Measurements from ENCODE around the gene ESPL1. TPM values are rescaled to one million over a fixed set of nuclear protein-coding genes. Genes with fewer than 3 reads are reported as not detected.
"Not testable (repeated sequence)": the region's sequence is repeated elsewhere in the genome, so short reads cannot be mapped to it uniquely, and the experiment has no call there.

ESPL1 gene
- total RNA-seq, 2 donors from 2014 or later: 80.1 to 92.1 TPM

DNA sequence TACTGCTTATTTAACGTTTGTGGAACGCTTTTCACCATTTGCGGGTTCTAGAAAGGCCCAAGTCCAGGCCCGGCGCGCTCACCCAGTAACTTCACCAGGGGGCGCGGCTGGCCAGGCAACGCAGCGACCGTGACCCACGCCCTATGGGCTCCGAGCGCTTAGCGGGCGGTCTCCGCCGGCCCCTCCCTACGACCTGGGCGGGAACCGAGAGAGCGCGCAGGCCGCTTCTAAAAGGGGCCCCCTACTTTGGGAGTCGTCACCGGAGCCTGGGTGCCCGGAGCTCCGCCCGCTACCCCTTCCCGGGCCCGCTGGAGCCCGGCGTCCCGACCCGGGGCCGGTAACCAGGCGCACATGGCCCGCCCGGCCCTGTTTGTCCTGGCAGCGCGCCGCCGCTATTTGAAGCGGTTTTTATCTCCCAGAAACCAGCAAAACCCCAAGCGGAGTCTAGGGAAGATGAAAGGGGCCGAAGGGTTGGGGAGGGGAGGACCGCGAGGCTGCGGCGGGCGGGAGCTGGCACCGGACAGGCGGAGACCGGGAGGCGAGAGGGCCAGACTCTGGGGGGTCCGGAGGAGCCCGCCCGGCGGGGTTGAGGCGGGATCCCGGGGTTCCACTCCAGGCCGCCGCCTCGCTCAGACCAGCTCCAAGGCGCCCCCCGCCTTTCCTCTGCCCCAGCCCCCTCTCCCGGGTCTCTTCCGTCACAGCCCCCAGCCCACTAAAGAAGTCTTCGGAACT is 56.8 kb downstream of the ESPL1 start:
- H3K4me1 Mint-ChIP-seq: peaks cover 35% of the 10 kb centered on the region
- H3K27me3 Mint-ChIP-seq: peaks cover 10% of the 10 kb centered on the region
- ATAC-seq (replicated peaks): peak; percentile 71
- H3K27ac Mint-ChIP-seq: peak overlapping the region; percentile 96
- peak overlapping the region; percentile 97 for H3K4me3 Mint-ChIP-seq
- peaks cover 11% of the 10 kb centered on the region for H3K36me3 Mint-ChIP-seq (ENCODE audit: low read depth)
- H3K9me3 Mint-ChIP-seq: no peaks in the 10 kb centered on the region

DNA sequence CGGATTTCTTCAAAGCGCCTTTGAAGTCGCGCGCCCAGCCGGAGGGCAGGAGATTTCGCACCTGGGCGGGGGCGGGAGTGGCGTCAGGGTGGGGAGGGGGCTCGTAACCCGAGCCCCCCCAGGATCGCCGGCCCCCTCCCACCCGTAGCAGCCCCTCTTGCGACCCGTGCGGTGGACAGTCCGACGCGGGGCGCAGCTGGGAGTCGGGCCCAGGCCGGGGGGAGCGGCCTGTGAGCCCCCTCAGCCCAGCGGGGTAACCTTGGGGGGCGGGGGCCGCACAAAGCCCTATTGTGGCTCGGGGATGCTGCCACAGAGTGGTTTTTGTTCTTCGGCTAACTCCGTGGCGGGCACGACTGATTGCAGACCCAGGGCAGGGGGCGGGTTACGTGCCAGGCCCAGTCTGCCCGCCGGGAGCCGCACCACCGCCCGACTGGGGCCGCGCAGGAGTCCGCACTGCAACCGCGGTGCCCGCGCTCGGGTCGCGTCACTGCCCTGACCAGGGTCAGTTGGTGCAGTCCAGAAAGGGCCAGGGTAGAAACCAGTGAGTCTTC is 57.5 kb downstream of the ESPL1 start:
- peak overlapping the region; percentile 97 for H3K4me3 Mint-ChIP-seq
- no peaks in the 10 kb centered on the region for H3K9me3 Mint-ChIP-seq
- peaks cover 28% of the 10 kb centered on the region for H3K4me1 Mint-ChIP-seq
- H3K27me3 Mint-ChIP-seq: peaks cover 10% of the 10 kb centered on the region
- no peak overlapping the region for H3K27ac Mint-ChIP-seq
- ATAC-seq (replicated peaks): no peak
- H3K36me3 Mint-ChIP-seq (ENCODE audit: low read depth): peaks cover 10% of the 10 kb centered on the region

DNA sequence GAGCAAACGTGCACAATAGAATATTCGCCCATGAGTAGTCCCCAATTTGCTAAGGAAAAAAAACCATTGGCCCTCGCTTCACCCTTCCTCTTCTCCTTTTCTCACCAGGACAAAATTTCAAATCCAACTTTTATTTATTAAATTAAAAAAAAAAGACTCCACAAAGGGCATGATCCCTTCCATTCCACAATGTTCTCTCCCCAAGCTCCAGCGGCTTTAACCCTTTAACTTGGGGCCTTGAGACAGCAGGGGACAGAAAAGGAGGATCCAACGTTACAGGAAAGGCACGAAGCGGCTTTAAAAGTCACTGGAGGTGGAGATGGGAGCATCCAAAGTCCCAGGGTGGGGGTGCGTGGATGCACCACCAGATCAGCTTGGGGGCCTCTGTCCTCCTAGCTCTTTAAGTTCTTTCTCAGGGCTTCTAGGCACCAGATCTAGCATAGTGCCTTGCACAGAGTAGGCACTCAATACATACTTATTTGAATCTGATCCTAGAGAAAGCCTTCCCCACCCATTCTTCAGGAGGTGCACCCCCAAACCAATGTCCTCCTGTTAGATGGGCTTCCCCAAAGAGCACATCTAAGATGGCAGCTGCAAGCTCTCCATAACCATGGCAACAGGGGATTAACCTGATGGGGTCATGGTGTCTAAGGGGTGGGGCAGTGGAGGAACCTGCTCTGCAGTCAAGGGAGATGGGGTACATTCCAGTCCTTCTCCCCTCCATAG is 58.5 kb downstream of the ESPL1 start:
- Mint-ChIP-seq H3K27me3 (peaks cover 10% of the 10 kb centered on the region), H3K27ac (no peak overlapping the region), H3K4me3 (peak overlapping the region; percentile 69), H3K9me3 (no peaks in the 10 kb centered on the region), H3K4me1 (peaks cover 18% of the 10 kb centered on the region), H3K36me3 (ENCODE audit: low read depth) (no peaks in the 10 kb centered on the region)
- ATAC-seq (replicated peaks): no peak

DNA sequence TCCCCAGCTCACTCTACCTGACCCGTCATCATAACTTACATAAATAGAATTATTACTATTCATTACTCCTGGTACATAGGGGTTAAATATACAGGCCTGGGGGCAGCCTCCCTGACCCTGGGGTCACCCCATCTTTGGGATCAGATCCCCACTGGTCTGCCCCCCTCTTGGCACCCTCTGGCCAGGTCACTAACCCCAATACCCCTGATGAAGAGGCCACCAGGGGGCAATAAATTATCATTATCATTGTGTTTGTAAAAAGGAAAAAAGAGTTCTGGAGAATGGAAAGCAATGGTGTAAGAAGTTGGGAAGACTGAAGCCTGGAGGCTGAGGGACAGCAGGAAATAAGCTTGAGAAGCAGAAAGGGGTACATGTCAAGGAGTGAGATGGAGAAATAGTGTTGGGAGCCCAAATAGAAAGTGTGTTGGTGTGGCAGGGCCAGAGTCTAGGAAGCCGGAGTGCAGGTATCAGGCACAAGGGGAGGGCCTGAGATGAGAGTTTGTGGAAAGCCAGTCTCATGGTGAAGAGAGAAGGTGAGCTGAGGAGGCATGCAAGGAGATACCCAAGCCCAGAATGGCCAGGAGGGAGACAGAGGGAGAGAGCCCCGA is 59.4 kb downstream of the ESPL1 start:
- Mint-ChIP-seq H3K36me3 (ENCODE audit: low read depth) (no peaks in the 10 kb centered on the region), H3K9me3 (no peaks in the 10 kb centered on the region)
- no peak for ATAC-seq (replicated peaks)

DNA sequence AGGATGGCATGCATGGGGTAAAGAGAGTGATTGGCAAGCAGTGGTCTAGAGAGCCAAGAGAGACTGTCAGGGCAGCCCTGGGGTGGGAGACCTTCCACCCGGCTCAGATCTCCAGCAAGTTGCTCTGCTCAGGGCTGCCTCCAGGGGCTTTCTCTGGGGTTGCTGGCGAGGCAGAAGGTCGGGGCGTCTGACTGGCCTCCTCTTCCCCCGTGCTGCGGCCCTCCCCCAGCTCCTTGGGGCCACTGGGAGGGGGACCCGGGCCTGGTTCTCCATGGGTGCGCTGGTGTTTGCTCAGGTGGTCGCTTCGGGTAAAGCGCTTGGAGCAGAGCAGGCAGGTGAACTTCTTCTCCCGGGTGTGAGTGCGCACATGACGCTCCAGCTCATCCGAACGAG is 59.9 kb downstream of the ESPL1 start:
- H3K27ac Mint-ChIP-seq: no peak overlapping the region
- H3K4me3 Mint-ChIP-seq: no peak overlapping the region
- ATAC-seq (replicated peaks): no peak
- peaks cover 18% of the 10 kb centered on the region for H3K27me3 Mint-ChIP-seq
- H3K36me3 Mint-ChIP-seq (ENCODE audit: low read depth): no peaks in the 10 kb centered on the region
- H3K9me3 Mint-ChIP-seq: no peaks in the 10 kb centered on the region
- peaks cover 21% of the 10 kb centered on the region for H3K4me1 Mint-ChIP-seq

More for the DNA sequence above, 59.4 kb downstream of the ESPL1 start:
- Mint-ChIP-seq H3K4me1 (peaks cover 21% of the 10 kb centered on the region), H3K27ac (no peak overlapping the region), H3K27me3 (peaks cover 18% of the 10 kb centered on the region), H3K4me3 (no peak overlapping the region)

DNA sequence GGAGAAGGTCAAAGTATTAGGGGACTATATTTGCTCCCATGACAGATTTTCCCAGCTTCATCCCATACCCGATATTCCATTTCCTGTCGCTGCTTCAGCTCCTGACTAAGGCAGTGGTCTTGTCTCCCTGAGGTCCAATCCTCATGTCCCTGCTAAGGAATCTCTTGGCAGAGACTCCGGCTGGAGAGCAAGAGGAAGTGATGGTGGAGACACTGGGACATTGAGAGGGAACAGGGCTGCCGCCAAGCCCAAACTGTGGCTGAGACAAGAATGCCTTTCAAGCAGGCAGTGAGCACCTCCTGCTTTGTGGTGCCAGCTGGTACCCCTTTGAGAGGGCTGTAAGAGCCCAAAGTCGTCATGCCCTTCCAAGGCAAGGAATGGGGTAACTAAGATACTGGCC is 62.6 kb downstream of the ESPL1 start:
- Mint-ChIP-seq H3K27me3 (peaks cover 30% of the 10 kb centered on the region), H3K36me3 (ENCODE audit: low read depth) (no peaks in the 10 kb centered on the region), H3K27ac (peak overlapping the region; percentile 22), H3K9me3 (no peaks in the 10 kb centered on the region), H3K4me3 (no peak overlapping the region), H3K4me1 (peaks cover 10% of the 10 kb centered on the region)
- ATAC-seq (replicated peaks): no peak

DNA sequence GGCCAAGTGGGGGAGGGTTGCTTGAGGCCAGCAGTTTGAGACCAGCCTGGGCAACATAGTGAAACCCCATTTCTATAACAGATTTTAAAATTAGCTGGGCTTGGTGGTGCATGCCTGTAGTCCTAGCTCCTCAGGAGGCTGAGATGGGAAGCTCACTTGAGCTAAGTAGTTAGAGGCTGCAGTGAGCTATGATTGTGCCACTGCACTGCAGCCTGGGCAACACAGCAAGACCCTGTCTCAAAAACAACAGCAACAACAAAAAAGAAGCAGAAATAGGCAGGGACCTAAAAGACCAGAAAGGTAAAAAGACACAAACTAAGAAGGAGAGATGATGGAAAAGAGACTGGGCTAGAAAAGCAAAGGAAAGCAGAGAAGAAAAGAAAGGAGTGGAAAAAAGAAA is 64.2 kb downstream of the ESPL1 start:
- H3K36me3 Mint-ChIP-seq (ENCODE audit: low read depth); H3K4me3 Mint-ChIP-seq; H3K4me1 Mint-ChIP-seq; ATAC-seq (replicated peaks); H3K27ac Mint-ChIP-seq; H3K9me3 Mint-ChIP-seq: not testable (repeated sequence)
- peaks cover 40% of the 10 kb centered on the region for H3K27me3 Mint-ChIP-seq

DNA sequence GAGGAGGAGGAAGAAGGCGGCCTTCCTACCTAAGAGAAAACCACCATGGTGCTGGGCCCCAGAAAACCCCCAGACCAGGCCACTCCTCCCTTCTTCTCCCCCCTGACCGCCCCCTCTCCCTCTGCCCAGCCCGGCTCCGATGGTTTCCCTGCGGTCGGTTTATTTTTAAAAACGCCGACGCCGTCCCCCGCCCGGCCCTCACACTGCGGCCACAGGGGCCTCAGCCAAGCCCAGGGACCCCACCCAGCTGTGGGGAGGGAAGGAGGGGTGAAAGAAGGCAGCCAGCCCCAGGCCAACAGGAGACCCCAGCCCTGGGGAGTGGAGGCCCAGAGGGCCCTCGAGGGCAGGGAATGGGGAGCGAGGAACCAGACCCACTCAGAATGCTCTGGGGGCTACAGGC is 64.6 kb downstream of the ESPL1 start:
- H3K4me3 Mint-ChIP-seq: no peak overlapping the region
- peaks cover 8% of the 10 kb centered on the region for H3K4me1 Mint-ChIP-seq

DNA sequence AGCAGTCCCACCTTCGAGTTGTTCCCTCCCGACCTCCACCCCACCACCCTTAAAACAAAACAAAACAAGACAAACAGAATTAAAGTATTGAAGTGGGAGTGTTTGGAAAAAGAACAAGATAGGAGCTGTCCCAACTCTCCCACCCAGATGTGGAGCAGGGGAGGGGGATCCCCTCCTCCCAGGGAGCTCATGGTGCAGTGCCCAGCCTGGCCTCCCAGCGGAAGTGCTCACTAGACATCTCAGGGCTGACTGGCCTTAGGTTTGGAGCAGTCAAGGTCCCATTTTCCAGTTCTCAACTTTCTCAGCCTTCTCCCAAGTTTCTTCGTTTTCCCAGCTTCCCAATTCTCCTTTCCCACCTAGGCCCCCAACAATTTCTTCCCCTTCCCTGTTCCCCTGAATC is 65.2 kb downstream of the ESPL1 start:
- ATAC-seq (replicated peaks): no peak
- Mint-ChIP-seq H3K27me3 (peaks cover 44% of the 10 kb centered on the region), H3K27ac (no peak overlapping the region), H3K9me3 (no peaks in the 10 kb centered on the region), H3K36me3 (ENCODE audit: low read depth) (no peaks in the 10 kb centered on the region), H3K4me3 (no peak overlapping the region), H3K4me1 (peaks cover 13% of the 10 kb centered on the region)

More for the DNA sequence above, 64.6 kb downstream of the ESPL1 start:
- H3K27ac Mint-ChIP-seq: no peak overlapping the region
- ATAC-seq (replicated peaks): no peak
- H3K27me3 Mint-ChIP-seq: peaks cover 40% of the 10 kb centered on the region
- H3K9me3 Mint-ChIP-seq: no peaks in the 10 kb centered on the region
- no peaks in the 10 kb centered on the region for H3K36me3 Mint-ChIP-seq (ENCODE audit: low read depth)

DNA sequence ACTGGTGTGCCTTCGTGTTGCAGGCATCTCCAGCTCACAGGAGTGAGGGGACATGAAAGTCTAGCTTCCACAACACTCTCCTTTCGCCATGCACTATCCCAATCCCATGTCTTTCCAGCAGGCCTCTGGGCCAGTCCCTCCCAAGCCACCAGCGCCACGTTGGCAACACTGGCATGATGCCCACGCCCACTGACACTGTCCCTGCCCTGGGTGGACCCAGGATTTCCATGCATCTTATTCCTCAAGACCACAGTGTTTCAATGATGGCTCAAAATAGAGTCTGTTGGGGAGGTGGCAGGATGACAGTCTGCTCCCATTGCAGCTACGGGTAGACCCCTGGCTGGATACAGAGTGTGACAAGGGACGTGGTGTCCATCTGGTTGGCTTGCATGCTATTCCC is 65.7 kb downstream of the ESPL1 start:
- no peaks in the 10 kb centered on the region for H3K9me3 Mint-ChIP-seq
- no peak overlapping the region for H3K27ac Mint-ChIP-seq
- no peak overlapping the region for H3K4me3 Mint-ChIP-seq
- peaks cover 46% of the 10 kb centered on the region for H3K27me3 Mint-ChIP-seq
- ATAC-seq (replicated peaks): no peak
- H3K36me3 Mint-ChIP-seq (ENCODE audit: low read depth): no peaks in the 10 kb centered on the region
- H3K4me1 Mint-ChIP-seq: peaks cover 13% of the 10 kb centered on the region

DNA sequence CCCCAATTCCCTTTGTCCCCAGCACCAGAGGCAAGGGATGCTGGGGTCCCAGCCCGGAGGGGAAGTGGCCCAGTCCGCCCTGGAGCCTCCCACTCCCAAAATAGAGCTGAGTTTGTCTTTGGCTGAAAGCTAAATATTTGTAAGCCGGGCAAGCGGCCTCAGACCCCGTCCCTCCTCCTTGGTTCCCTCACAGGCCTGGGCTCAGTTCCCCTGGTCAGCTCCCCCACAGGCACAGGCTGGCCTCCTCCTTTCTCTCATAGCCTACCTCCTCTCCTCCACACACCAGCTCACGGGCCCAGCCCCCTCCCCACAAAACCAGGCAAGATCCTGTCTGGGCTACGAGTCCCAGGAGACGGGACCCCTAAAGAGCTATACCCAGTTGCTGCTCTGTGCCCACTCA is 66.7 kb downstream of the ESPL1 start:
- H3K9me3 Mint-ChIP-seq: no peaks in the 10 kb centered on the region
- peaks cover 13% of the 10 kb centered on the region for H3K4me1 Mint-ChIP-seq
- H3K4me3 Mint-ChIP-seq: no peak overlapping the region
- peaks cover 43% of the 10 kb centered on the region for H3K27me3 Mint-ChIP-seq
- H3K27ac Mint-ChIP-seq: no peak overlapping the region
- H3K36me3 Mint-ChIP-seq (ENCODE audit: low read depth): no peaks in the 10 kb centered on the region
- ATAC-seq (replicated peaks): no peak

DNA sequence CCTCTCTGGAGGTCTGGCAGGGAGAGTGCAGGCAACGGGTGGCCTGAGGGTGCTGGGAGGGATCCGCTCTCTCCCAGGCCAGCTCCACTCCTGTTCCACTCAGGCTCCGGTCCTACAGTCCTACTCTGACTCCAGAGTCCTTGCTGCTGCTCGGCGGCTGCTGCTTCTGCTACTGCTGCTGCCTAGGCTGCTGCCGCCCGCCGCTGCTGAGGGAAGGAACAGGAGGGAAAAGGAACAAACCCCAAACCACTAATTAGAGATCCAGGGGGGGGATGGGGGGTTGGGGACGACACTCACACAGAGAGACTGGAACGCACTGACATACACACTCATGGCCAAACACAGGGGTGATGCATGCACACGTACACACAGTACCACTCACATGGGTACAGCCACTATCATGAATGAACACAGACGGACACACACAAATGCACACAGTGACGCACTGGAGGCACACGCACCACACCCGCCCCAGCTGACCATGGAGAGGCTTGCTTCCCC is 68.1 kb downstream of the ESPL1 start, which contains the start of gene SP7:
TSS of gene SP7 (minus strand) at position 174 of the 501 bp plus-strand sequence. CDS start 708 bp downstream, outside the sequence.
- Mint-ChIP-seq H3K4me3 (no peak within 1 kb of the TSS), H3K27me3 (peaks cover 49% of the 10 kb centered on the region), H3K4me1 (peaks cover 13% of the 10 kb centered on the region), H3K36me3 (ENCODE audit: low read depth) (no peaks in the 10 kb centered on the region), H3K9me3 (no peaks in the 10 kb centered on the region), H3K27ac (no peak within 1 kb of the TSS)
- ATAC-seq (replicated peaks): no peak

DNA sequence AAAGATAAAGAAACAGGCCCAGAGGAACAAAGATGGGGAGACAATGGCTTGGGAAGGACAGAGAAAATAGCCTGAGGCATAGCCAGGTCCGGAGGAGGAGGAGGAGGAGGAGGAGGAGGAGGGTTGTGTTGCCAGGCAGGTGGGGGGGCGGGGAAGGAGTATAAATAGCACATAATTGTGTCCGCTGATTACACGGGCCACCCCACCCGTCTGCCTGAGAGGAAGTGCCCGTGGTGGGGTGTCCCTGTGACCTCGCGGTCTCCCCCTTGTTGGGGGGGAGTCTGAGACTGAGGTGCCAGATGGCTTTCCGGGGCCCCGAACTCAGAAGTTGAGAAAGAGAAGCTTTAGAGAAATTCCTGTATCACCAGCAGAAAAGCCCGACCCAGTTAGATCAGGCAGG is 69.9 kb downstream of the ESPL1 start:
- no peaks in the 10 kb centered on the region for H3K9me3 Mint-ChIP-seq
- H3K36me3 Mint-ChIP-seq (ENCODE audit: low read depth): no peaks in the 10 kb centered on the region
- H3K4me3 Mint-ChIP-seq: no peak overlapping the region
- ATAC-seq (replicated peaks): no peak
- peaks cover 9% of the 10 kb centered on the region for H3K4me1 Mint-ChIP-seq
- no peak overlapping the region for H3K27ac Mint-ChIP-seq
- peaks cover 41% of the 10 kb centered on the region for H3K27me3 Mint-ChIP-seq

DNA sequence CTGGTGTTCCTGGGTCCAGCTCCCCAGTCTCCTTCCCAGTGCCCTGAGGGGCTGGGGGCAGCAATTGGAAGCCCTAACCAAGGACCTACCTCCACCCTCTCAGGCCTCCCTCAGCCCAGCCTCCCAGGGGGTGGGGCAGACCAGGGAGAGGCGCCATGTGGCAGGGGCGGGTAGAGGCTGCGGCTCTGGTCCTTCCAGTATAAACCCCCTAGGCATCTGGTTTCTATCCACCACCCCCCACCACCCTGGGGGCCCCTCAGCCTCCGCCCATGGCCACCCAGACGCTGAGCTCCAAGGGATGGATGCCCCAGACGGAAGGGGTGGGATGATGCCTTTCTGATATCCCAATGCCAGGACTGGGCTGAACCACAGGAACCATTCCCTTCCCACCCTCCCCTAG is 70.8 kb downstream of the ESPL1 start:
- ATAC-seq (replicated peaks): no peak
- H3K27me3 Mint-ChIP-seq: peaks cover 38% of the 10 kb centered on the region
- no peak overlapping the region for H3K27ac Mint-ChIP-seq
- H3K4me3 Mint-ChIP-seq: no peak overlapping the region
- H3K36me3 Mint-ChIP-seq (ENCODE audit: low read depth): no peaks in the 10 kb centered on the region
- peaks cover 9% of the 10 kb centered on the region for H3K4me1 Mint-ChIP-seq
- no peaks in the 10 kb centered on the region for H3K9me3 Mint-ChIP-seq

Measured in activated T-helper 17 cell treated with anti-CD3 and anti-CD28 coated beads, Interleukin-2, amount 50 U/mL, for 72 hours (primary cell).